Spleen (tissue), 11 donors: Measurements from ENCODE around the gene C16orf92. TPM values are rescaled to one million over a fixed set of nuclear protein-coding genes. Genes with fewer than 3 reads are reported as not detected.

ENCODE experiments used
- DNase-seq: peaks from one replicate; pipeline ENCODE4 v3.0.0-alpha.2; 2020
- H3K27ac ChIP-seq, 8 donors: fragments of 200-600 bp; sonication (generic) in 7 of 8; 1 replicate in 4 of 8; 2 replicates in 4 of 8; pipeline versions ENCODE4 v1.5.0 to v1.8.0; 2016 to 2021; ENCODE audit warnings: inconsistent platforms in 4 of 8, mild to moderate bottlenecking in 4 of 8, moderate library complexity in 1 of 8
- H3K27me3 ChIP-seq, 7 donors: fragments of 200-600 bp; sonication (generic) in 6 of 7; replicated peaks in 1 of 7; 1 replicate in 4 of 7; 2 replicates in 3 of 7; pipeline versions ENCODE4 v1.5.0 to v1.8.0; 2016 to 2021; ENCODE audit warnings: inconsistent platforms in 3 of 7, mild to moderate bottlenecking in 1 of 7
- H3K36me3 ChIP-seq, 6 donors: fragments of 200-600 bp; sonication (generic) in 5 of 6; 1 replicate in 4 of 6; 2 replicates in 2 of 6; pipeline versions ENCODE4 v1.5.0 to v1.8.0; 2016 to 2021; ENCODE audit warnings: inconsistent platforms in 2 of 6
- H3K4me1 ChIP-seq, 6 donors: fragments of 200-600 bp; sonication (generic) in 5 of 6; 1 replicate in 3 of 6; 2 replicates in 3 of 6; pipeline versions ENCODE4 v1.5.0 to v1.8.0; 2016 to 2021; ENCODE audit warnings: inconsistent platforms in 3 of 6
- H3K4me3 ChIP-seq, 8 donors: fragments of 200-600 bp; sonication (generic) in 7 of 8; 1 replicate in 4 of 8; 2 replicates in 4 of 8; pipeline versions ENCODE4 v1.5.0 to v1.8.0; 2016 to 2021; ENCODE audit warnings: inconsistent platforms in 4 of 8, mild to moderate bottlenecking in 4 of 8, moderate library complexity in 2 of 8
- H3K9me3 ChIP-seq, 8 donors: fragments of 200-600 bp; sonication (generic) in 7 of 8; 1 replicate in 4 of 8; 2 replicates in 4 of 8; pipeline versions ENCODE4 v1.5.0 to v1.8.0; 2016 to 2021; ENCODE audit warnings: inconsistent platforms in 4 of 8
- POLR2A ChIP-seq, 3 donors: fragments of 450-650 bp; IDR thresholded peaks; one replicate each; pipeline ENCODE4 v1.5.1; 2017; ENCODE audit warnings: antibody characterized with exemption in 3 of 3, mild to moderate bottlenecking in 1 of 3
- POLR2AphosphoS5 ChIP-seq, 3 donors: sonication (generic); formaldehyde crosslinking; IDR thresholded peaks; one replicate each; pipeline ENCODE4 v1.5.1; 2017; ENCODE audit warnings: antibody characterized with exemption in 3 of 3
- WGBS, 5 donors: extraction: QIAGEN DNeasy Blood & Tissue Kit in 3 of 5; methylation state at CpG; one replicate each; pipeline versions ENCODE4 v1.1.5 to v1.1.7; 2013 to 2018; 5-methylcytosine and 5-hydroxymethylcytosine counted together
- intact Hi-C: fragments of 100-400 bp; cut with DNase I; formaldehyde crosslinking; loops from one replicate; pipeline ENCODE4 v1.15.0; 2023; ENCODE audit warnings: low total_unique reads
- polyA plus RNA-seq, 3 donors: library from polyadenylated mRNA; stranded (reverse); fragments of 200-250 nt; gene quantifications; one replicate each; pipeline ENCODE4 v1.2.1, GENCODE V29; 2013
- total RNA-seq, 7 donors: library from RNA; depleted of rRNA in 3 of 7; stranded (reverse); fragments of >200 nt in 3 of 7; fragmentation: NEBNext Ultra II Directional in 4 of 7; extraction: Animal tissue kit (Norgen Biotek cat#: 25700) in 4 of 7; gene quantifications; one replicate each; pipeline versions ENCODE4 v1.1.0 to v1.2.1, GENCODE V29; 2016 to 2021
- TF ChIP-seq, protein P1 (sequence below), 11 experiments: fragments of 200-600 bp in 7 of 11; fragments of 450-650 bp in 4 of 11; sonication (generic) in 4 of 11; IDR thresholded peaks in 8 of 11; conservative IDR thresholded peaks in 3 of 11; 1 replicate in 7 of 11; 2 replicates in 4 of 11; pipeline versions ENCODE4 v1.4.0 to v1.8.0; 2016 to 2021; ENCODE audit warnings: antibody characterized with exemption in 11 of 11, inconsistent platforms in 4 of 11, mild to moderate bottlenecking in 1 of 11
- donor health status: healthy with polysubstance abuse.
- donor health status: DM: no; HTN: no; CAD: no; lungs with moderate emphysema.
- donor health status: DM: no; HTN: no; CAD: no.
- donor health status: Bipolar disorder and iron deficiency.
- donor health status: healthy.
- donor health status: DM: no; HTN: no; CAD: no.
- donor health status: DM: yes; HTN: yes; CAD: no.

The C16orf92 gene
- total and polyA plus RNA-seq, 10 donors = not detected

GRCh38 chr16:29995911-29996765 lies 26.9 kb upstream of the C16orf92 start, which contains the start of gene INO80E:
INO80E (plus strand) TSS chr16:29996241; CDS start chr16:29996311, 70 bp downstream.
- H3K27ac ChIP-seq = peak within 1 kb of the TSS; percentile 78 to 97 (median 94)
- DNase-seq = peak; percentile 100
- TF ChIP-seq, protein P1, sequence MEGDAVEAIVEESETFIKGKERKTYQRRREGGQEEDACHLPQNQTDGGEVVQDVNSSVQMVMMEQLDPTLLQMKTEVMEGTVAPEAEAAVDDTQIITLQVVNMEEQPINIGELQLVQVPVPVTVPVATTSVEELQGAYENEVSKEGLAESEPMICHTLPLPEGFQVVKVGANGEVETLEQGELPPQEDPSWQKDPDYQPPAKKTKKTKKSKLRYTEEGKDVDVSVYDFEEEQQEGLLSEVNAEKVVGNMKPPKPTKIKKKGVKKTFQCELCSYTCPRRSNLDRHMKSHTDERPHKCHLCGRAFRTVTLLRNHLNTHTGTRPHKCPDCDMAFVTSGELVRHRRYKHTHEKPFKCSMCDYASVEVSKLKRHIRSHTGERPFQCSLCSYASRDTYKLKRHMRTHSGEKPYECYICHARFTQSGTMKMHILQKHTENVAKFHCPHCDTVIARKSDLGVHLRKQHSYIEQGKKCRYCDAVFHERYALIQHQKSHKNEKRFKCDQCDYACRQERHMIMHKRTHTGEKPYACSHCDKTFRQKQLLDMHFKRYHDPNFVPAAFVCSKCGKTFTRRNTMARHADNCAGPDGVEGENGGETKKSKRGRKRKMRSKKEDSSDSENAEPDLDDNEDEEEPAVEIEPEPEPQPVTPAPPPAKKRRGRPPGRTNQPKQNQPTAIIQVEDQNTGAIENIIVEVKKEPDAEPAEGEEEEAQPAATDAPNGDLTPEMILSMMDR (IDR thresholded peaks at IDR 0.05 in 8 of 11, conservative IDR thresholded peaks at IDR 0.05 in 3 of 11) = peak in 5 of 11 experiments; percentile 5 to 54 (median 49)
- TF ChIP-seq POLR2A (IDR thresholded peaks at IDR 0.05) (peak in 1 of 3 donors; percentile 55), POLR2AphosphoS5 (IDR thresholded peaks at IDR 0.05) (peak; percentile 87 to 96 (median 88))
- H3K36me3 ChIP-seq = peaks cover 0 to 68% (median 33%) of the 10 kb centered on the region in 6 donors
- intact Hi-C loops = loop anchor here (2.0 kb wide), 1 partner anchor 21 kb away; no protein-coding TSS in a partner anchor
- H3K4me1 ChIP-seq = peaks cover 18 to 46% (median 33%) of the 10 kb centered on the region in 6 donors
- peak within 1 kb of the TSS; percentile 57 to 99 (median 84) for H3K4me3 ChIP-seq
- WGBS, 5 donors = 0 to 1% (median 0%) methylated on average over 38 to 65 of the region's 65 CpGs
- no peaks in the 10 kb centered on the region for H3K27me3 ChIP-seq
- no peaks in the 10 kb centered on the region for H3K9me3 ChIP-seq

GRCh38 chr16:29996766-29997250 lies 26.2 kb upstream of the C16orf92 start:
- Histone ChIP-seq H3K27me3 (no peaks in the 10 kb centered on the region), H3K27ac (peak overlapping the region in 7 of 8 donors; percentile 78 to 97 (median 95)), H3K4me1 (peaks cover 18 to 46% (median 33%) of the 10 kb centered on the region in 6 donors), H3K9me3 (no peaks in the 10 kb centered on the region), H3K36me3 (peaks cover 0 to 68% (median 30%) of the 10 kb centered on the region in 6 donors), H3K4me3 (peak overlapping the region; percentile 57 to 99 (median 84))
- TF ChIP-seq POLR2AphosphoS5 (IDR thresholded peaks at IDR 0.05) = no peak
- no peak for TF ChIP-seq POLR2A (IDR thresholded peaks at IDR 0.05)
- TF ChIP-seq, protein P1 (IDR thresholded peaks at IDR 0.05 in 8 of 11, conservative IDR thresholded peaks at IDR 0.05 in 3 of 11) = no peak
- DNase-seq = peak; percentile 70
- intact Hi-C loops = no loop called here
- 13 to 23% (median 20%) methylated on average over 8 to 9 of the region's 9 CpGs for WGBS, 5 donors

DNA sequence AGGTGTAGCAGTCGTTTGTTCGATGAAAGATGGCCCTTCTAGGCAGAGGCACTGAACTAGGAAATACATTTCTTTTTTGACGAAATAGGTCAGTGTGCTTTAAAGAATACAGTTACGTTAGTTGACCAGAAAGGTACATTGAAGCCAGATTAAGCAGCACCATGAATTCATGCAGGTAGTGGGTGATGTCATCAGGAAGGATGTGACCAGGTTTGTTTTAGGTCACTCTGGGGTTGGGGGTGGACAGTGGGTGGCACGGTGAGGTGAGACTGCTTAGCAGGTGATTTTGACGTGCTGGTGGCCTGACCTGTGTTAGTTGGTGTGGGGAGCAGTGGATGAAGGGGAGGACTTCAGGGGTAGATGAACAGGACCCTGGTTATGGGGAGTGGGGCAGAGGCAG lies 23.4 kb upstream of the C16orf92 start:
- TF ChIP-seq POLR2AphosphoS5 (IDR thresholded peaks at IDR 0.05) (no peak), POLR2A (IDR thresholded peaks at IDR 0.05) (no peak)
- TF ChIP-seq, protein P1 (IDR thresholded peaks at IDR 0.05 in 8 of 11, conservative IDR thresholded peaks at IDR 0.05 in 3 of 11) = no peak
- peaks cover 0 to 74% (median 20%) of the 10 kb centered on the region in 6 donors for H3K36me3 ChIP-seq
- no peak overlapping the region for H3K27ac ChIP-seq
- WGBS, 5 donors = 87 to 95% (median 91%) methylated on average over 6 of the region's 6 CpGs
- DNase-seq = peak; percentile 39
- no peaks in the 10 kb centered on the region for H3K9me3 ChIP-seq
- no peak overlapping the region for H3K4me3 ChIP-seq
- intact Hi-C loops = loop anchor here (5.0 kb wide), 1 partner anchor 37 kb away; the partner anchor contains the start of gene TMEM219
- H3K27me3 ChIP-seq = no peaks in the 10 kb centered on the region
- H3K4me1 ChIP-seq = peaks cover 12 to 33% (median 25%) of the 10 kb centered on the region in 6 donors
